ENCODE data around the gene SP140.
"Not testable (repeated sequence)": the region's sequence is repeated elsewhere in the genome, so short reads cannot be mapped to it uniquely, and the experiment has no call there.

Gene SP140

GRCh38 chr2:230289311-230289710 is 63.8 kb downstream of the SP140 start:
- not testable (repeated sequence) for ATAC-seq, DNase-seq

DNA sequence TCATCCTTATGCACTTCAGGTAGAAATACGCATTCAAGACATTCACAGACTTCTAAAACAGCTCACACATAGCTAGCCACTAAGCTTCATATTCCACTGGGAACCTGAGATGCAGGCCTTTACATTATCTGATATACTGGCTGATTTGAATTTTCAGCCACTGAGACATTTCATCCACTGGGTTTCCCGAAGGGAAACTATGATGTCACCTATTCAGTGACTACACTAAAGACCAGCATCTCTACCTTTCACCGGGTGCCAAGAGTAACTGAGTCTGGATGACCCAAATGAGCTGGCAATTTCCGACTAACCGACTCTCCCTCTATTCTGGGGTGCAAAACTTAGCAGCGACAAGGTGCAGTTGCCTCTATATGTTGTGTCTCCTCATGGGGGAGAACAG is 69.7 kb downstream of the SP140 start:
- DNase-seq, result no peak
- no peak for ATAC-seq

GRCh38 chr2:230296917-230297316 is 71.4 kb downstream of the SP140 start:
- DNase-seq, result no peak
- ATAC-seq, result no peak

DNA sequence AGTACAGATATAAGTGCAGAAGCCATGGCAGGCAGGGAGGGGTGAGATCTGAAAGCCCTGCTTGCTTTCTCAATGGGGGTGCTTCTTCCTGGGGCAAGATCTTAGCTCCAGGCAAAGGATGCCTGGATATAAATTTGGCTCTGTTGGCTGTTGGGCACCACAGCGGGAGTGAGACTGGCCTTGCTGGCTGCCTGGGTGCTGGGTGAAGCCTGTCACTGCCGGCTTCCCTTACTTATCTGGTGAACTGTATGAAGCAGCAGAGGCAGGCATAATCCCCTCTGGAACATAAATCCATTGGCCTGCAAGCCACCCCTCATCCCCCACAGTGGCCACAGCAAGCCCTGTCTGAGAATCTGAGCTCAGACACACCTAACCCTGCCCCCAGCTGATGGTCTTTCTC is 74.1 kb downstream of the SP140 start:
- ATAC-seq, result no peak
- no peak for DNase-seq

- DNase-seq, result no peak
- ATAC-seq, result no peak
These were observed 80.1 kb downstream of the SP140 start for GRCh38 chr2:230305416-230306275.

GRCh38 chr2:230306474-230306873 is 80.9 kb downstream of the SP140 start:
- peak; percentile 15 for ATAC-seq

DNA sequence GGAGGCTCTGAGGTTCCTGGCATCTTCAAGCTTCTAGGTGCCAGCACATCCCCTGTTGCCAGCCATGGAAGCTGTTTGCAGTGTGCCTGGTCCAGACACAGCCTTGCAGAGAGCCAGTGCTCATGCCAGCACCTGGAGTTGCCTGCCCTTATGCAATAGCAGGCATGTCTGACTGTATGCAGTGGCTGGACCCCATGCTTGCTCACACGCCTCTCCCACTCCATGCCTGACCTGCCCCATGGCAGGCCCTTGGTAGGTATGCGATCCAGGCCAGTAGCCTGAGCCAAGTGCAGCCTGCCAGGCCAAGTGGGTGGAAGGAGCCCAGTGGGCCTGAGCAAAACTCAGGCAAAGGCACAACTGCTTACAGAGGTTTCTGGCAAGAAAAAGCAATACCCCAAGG is 81.9 kb downstream of the SP140 start:
- peak; percentile 10 for ATAC-seq

More at GRCh38 chr2:230306474-230306873, 80.9 kb downstream of the SP140 start:
- no peak for DNase-seq

DNA sequence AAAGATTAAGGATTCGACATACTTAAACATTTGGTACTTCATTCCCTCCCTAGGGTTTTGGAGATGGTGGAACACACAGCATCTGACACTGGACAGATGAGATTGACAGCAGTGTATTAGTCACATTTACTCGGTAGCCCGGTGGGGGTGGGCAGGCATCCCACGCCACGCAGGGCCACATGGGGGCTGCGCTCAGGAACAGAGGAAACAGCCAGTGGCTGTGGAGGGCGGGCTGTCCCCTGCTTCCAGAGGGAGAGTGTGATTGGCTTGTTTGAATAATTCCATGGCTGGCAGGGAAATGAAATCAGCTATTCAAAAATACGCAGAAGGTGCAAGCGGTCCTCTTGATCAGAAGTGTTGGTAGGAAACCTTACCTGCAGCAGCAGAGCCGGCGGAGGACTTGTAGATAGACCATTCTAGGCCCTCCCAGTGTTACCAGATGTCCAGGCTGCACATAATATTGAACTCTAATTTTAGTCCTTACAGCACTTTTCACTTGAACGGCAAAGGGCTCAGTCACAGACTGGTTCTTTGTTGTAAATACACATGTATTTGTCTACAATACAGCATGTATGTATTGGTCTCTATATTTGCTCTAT is 83.0 kb downstream of the SP140 start:
- ATAC-seq, result no peak
- DNase-seq, result no peak

More for the DNA sequence above, 81.9 kb downstream of the SP140 start:
- DNase-seq, result no peak

DNA sequence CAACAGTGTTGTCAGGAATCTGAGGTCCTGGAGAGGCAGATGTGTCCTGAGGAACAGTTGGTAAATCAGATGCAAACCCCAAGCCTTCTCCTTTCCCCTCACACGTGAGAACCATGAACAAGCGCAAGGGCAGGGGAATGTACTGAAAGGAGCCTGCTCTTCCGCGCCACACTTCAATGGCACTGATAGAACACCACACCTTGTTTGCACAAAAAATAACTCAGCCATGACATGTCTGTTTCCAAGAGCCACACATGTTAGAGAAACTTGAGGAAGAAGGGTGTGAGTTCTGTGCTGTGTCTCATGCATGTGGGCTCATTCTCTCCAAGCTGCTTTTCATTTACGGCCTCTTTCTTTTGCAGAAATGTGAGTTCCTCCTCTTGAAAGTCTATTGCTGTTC is 85.3 kb downstream of the SP140 start:
- not testable (repeated sequence) for ATAC-seq, DNase-seq

DNA sequence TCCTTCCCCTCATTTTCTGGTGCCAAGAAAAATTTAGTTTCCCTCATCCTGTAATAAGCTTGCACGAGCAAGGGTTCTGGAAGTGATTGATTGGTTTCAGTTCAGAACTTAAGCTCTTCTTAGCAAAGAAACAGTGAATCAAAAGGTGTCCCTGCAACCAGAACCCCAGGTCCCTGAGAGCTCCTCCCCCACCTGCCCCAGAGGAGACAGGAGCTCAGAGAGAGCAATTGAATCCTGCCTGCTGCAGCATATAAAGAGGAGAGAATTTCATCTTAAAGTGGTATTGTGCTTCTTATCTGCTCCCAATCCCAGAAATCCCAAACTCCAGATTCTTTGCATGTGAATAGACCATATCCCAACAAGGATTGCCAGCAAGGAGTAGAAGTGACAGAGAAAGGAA is 86.1 kb downstream of the SP140 start:
- ATAC-seq, DNase-seq: not testable (repeated sequence)

DNA sequence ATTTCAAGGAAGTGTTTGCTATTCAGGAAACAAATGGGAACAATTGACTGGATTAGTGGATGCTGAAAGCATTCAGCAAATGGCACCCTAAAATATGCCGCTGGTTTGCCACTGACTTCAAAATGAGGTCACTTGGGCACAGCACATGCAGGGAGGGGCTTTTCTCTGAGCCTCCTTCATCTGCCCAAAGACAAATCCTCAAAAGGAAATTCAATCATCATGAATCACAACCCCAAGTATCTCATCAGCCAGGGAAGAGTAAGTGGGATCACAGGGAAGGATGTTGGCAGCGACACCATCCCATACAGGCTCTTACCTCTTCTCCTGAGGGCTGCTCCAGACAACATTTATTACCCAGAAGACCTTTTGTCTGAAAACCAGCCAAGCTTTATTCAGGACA is 87.1 kb downstream of the SP140 start:
- DNase-seq, result no peak

GRCh38 chr2:230317366-230317765 is 91.8 kb downstream of the SP140 start:
- ATAC-seq, result no peak
- no peak for DNase-seq

More for the DNA sequence above, 87.1 kb downstream of the SP140 start:
- ATAC-seq, result no peak

DNA sequence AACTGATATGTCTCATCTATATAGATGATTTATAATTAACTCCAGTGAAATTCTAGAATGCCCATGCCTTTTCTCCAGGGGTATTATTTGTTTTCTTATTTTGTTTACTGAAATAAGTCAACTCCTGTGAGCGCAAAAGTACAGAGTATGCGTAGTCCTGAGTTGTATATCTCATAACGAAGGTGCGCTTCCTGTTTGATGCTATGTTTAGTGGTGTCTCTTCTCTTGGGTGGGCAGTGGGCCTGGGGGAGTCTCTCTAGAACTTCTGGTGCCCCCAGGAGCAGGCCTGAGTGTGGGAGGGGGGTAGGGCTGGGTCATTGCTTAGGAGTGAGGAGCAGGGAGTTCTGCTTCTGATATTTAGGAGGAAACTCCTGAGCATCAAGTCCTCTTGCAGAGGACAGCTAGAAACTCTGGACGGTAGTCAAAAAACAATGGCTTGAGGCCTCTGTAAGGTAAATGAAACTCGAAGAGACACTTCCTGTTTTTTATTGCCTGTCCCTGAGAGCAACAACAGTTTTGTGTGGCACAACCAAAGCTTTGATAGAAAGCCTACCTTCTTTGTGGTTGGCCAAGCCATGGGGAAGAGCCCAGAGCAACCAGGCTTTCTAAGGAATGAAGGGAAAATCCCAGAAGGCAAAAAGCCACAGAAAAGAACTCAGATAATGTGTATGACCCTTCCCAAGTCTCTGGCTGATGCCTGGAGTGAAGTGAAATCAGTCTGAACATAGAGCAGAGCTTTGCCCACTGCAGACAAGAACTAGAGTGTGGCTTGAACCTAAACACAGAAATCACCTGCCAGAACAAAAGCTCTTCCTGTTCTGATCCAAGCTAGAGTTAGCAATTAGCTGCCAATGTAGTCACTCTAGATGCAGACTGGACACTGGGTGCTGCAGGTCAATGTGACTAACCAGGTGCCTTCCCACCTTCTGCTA is 92.9 kb downstream of the SP140 start:
- ATAC-seq (no peak), DNase-seq (no peak)

DNA sequence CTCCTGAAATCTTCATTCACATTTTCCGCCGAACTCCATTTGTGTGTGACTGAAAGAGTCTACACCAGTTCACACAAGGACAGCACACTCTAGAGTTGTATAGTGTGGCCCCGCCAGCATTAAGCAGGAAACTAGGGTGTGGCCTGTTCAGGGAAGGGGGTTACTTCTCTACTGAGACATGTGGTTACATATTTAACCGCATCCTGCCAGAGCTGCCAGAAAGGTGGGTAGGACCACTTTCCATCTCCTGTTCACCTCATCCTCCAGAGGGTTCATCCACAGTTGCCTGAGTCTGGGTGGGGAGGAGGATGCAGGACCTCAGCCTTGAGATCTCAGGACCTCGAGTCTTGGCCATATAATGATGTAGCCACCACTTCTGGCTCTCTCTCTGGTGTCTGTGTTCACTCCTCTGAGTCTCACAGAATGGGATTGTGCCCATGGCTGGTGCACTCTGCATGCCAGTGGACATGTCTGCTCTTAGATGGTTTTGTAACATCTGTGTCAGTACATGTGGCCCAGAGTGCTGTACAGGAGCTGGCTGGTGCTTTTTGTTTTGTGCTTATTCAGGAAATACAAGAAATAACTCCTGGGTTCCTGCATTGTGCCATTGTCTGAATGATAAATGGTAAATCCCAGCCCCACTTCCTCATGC is 93.8 kb downstream of the SP140 start:
- DNase-seq (peak; percentile 66), ATAC-seq (peak; percentile 97)

DNA sequence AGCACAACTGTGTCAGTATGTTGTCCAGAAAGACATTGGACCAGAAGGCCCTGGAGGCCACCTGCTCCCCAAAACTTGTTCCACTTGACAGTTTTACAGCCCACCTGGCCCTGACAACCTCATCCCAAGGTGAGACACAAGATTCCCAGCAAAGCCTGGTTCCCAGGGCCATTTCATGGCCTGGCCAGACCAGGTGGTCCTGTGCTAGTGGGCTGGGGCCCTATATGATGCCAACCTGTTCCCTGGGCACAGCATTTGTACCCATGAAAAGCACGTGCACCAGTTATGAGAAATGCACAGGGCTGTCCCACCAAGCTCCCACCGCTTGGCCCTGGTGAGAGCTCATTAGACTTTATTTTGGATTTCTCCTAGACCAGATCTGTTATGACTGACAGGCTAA is 95.5 kb downstream of the SP140 start:
- DNase-seq (no peak), ATAC-seq (no peak)

GRCh38 chr2:230322561-230323384 is 97.2 kb downstream of the SP140 start:
- ATAC-seq (no peak), DNase-seq (no peak)

GRCh38 chr2:230323385-230324106 is 98.0 kb downstream of the SP140 start:
- ATAC-seq (no peak), DNase-seq (peak; percentile 52)

DNA sequence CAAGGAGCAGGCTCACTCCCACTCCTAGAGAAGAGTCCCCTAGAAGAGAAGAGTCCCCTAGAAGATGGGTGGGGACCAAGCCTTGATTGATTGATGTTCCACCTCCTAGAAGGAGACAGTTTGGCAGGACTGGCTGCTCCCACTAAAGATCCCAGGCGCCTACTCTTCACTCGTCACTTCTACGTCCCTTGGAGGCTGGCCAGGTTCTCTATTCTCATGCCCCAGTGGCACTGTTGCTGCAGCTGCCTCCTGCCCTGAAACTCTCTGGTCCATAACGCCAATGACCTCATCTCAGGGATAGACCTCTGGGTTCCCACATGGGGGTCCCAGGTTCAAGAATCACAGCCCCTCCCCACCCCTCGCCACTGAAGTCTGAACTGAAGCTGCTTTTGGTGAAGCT is 99.0 kb downstream of the SP140 start:
- no peak for DNase-seq
- no peak for ATAC-seq

DNA sequence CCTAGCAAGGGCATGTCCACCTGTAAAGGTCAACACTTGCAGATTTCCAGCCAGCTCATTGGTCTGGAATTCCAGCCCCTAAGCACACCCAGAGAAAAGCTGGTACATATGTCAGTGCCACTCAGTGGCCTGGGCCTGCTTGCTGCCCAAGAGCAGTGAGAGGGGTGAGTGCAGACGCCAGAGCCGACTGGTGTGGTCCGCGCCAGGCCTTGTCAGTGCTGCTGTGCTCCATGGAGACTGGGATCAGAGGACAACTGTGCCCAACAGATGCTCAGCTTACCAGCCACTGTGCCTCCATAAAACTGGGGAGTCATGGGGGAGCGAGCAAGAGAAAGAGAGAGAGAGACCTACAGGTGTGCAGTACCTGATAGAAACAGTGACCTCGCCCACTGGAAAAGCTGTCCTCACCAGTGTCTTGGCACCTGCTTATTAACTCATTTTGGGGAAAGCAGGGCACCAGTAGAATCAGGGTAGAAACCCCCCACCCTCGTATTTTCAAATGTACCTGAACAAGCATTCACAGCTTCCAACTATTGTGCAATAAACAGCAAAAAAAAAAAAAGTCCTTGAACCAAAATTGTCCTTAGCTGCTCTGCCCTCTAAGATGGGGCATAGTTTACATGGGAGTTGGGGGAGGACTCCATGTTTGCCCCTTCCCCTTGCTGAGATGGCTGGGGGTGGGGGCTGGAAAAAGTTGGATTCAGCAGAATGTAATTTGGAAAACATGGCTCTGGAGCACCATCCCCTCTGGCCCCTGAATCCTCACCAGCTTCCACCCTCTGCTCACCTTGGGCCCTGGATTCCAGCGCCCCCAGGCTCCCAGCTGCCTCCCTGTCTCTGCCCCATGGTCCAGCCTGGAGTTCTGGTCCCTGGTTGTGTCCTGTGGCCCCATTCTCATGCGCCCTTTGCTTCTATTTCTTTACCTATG is 100.0 kb downstream of the SP140 start:
- no peak for ATAC-seq
- DNase-seq, result no peak

Measured in stimulated activated naive CD8-positive, alpha-beta T cell treated with anti-CD3 and anti-CD28 coated beads, Interleukin-15, Interleukin-2, amounts not matched to agents 100 U/mL and 50 U/mL, for 24 hours (primary cell).